GM20000 (cell line): Measurements from ENCODE around the gene PRSS21.

Experiments
- DNase-seq: peaks from one replicate; pipeline ENCODE4 v3.0.0; 2012; ENCODE audit warnings: low spot score
- TF ChIP-seq, protein P1 (sequence below): IDR thresholded peaks from 2 replicates; pipeline ENCODE4 v1.5.1; 2012; ENCODE audit warnings: mild to moderate bottlenecking, control low read depth; ENCODE audit errors: extremely low read depth, missing control alignments

The PRSS21 gene

DNA sequence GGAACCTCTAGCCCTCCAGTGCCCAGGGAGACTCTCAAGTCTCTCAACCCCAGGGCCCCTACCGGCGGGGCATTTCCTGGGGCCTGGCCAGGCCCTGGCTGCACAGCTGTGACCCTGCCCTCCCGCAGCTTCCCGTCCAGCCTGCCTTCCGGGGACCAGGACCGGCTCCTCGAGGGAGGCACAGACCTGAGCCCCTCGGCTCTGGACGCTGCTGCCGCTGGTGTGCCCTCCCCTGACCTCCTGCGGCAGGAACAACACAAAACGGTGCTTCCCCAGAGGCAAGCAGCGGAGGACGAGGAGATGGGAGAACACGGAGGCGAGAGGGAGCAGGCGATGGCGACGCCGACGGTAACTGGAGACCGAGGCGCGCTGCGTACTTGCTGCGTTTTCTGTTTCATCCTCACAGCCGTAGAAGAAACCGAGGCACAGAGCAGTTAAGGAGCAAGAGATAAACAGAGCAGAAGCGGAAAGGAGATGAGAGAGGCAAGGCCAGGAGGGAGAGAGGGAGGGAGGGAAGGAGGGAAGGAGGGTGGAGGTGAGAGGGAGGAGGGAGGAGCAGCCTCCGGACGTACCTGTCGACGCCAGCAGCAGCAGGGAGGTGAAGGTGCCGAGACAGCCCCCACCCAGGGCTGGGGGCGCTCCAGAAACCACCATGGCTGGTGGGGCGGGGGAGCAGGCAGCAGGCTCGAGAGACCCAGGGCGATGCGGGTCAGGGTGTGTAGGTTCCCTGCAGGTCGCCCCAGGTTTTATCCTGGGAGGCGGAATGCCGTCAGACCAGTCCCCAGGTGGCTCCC lies 40.6 kb downstream of the PRSS21 start, which contains the start of gene PRSS22:
Gene PRSS22 (minus strand): TSS at position 720 of the 794 bp plus-strand sequence. CDS start 66 bp downstream, at position 654.
- TF ChIP-seq, protein P1, sequence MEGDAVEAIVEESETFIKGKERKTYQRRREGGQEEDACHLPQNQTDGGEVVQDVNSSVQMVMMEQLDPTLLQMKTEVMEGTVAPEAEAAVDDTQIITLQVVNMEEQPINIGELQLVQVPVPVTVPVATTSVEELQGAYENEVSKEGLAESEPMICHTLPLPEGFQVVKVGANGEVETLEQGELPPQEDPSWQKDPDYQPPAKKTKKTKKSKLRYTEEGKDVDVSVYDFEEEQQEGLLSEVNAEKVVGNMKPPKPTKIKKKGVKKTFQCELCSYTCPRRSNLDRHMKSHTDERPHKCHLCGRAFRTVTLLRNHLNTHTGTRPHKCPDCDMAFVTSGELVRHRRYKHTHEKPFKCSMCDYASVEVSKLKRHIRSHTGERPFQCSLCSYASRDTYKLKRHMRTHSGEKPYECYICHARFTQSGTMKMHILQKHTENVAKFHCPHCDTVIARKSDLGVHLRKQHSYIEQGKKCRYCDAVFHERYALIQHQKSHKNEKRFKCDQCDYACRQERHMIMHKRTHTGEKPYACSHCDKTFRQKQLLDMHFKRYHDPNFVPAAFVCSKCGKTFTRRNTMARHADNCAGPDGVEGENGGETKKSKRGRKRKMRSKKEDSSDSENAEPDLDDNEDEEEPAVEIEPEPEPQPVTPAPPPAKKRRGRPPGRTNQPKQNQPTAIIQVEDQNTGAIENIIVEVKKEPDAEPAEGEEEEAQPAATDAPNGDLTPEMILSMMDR, result no peak
- DNase-seq, result no peak

DNA sequence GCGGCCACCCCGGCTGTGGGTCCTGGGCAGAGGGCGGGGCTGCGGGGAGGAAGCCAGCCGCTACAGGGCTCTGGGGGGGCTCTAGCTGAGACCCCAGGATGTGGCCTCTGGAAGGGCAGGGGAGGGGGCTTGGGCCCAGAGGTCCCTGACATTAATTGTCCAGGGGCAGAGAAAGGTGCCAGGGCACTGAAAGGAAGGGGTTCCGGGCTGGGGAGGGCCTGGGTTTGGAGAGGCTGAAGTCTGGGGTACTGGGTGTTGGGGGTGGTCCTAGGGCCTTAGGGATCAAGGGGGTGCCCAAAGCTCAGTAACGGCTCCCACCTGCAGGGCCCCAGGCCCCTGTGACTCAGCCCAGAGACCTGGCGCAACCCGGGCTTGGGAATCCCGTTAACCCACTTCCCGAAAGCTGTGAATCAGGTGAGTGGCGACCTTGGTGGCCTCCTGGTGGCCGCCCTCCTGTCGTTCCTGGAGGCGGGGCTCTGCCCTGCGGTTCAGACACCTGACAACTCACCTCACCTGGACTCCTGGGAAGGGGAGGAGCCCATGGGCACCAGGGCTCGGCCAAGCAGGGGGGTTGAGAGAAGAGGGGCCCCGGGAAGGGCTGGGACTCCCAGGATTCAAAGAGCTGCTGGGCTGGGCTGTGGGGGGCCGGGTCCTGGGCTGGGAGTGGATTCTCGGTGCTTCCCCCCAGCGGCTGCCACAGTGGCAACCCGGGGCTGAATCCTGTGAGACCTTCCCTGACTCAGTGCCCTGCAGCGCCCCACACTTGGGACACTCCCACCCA lies 41.4 kb downstream of the PRSS21 start:
- no peak for DNase-seq
- TF ChIP-seq, protein P1, result no peak

DNA sequence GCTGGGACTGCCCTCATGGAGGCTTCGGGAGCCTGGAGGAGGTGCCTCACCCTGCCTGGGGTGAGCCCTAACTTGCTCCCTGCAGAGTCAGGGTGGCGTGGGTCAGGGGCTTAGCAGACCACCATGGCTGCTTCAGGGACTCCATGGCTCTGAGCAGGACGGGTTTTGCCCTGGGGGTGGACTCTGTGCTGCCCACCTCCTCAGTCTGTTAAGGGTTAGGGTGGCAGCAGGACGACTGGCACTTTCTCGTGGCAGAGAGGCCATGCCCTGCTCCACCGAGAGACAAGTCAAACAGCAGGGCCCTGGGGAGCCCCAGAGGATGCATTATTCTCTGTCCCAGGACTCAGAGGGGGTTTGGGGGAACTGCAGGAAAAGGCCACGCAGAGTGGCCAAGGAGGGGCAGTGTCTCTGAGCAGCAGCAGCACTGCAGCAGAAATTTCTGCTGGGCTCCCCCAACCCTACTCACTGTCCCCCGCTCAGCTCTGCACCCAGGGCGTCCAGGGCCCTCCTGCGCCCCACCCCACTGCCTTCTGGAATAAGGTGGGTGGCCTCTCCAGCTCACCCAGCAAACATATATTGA lies 42.7 kb downstream of the PRSS21 start:
- TF ChIP-seq, protein P1, result no peak
- no peak for DNase-seq

DNA sequence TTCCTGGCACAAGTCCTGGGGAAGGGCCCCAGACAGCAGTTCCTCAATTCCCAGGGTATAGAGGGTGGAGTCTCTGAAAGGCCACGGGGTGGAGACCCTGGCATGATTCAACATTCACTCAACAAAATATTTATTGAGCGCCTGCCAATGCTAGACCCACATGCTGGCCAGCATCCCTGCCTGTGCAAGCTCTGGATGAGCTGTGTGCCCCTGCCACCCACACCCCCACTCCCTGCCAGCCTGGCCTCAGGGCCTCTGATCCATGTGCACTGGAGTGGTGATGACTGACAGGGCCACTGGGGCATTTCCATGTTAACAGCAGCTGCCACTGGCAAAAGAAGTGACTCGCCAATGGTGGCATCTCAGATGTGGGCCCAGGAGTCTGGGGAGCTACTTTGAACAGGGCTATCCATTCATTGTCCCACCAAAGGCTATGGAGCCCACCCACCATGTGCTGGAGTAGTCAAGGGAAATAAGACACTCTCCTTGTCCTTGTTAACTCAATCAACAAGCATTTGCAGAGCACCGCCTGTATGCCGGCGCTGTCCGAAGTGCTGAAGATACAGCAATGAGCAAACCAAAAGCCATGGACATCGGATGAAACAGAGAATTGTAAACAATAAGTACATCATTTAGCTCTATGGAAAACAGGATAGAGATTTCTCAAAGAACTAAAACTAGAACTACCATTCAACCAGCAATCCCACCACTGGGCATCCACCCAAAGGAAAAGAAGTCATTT lies 44.0 kb downstream of the PRSS21 start:
- DNase-seq, result no peak
- TF ChIP-seq, protein P1, result no peak

DNA sequence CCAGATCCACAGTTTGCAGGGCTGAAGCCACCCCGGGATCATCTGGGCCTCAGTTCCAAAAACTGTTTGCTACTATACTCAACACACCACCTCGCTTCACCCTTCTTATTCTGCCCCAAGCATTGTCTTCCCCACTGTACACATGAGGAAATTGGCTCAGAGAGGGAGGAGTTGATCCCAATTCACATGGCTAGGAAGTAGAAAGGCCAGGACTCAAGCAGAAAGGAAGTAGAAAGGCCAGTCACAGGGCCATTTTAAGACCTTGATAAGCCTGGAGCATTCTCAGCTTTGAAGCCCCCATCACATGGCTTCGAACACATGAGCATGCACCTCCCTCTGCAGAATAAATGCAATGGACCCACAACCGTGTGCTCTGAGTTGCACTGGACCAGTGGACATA lies 48.6 kb downstream of the PRSS21 start:
- no peak for DNase-seq
- TF ChIP-seq, protein P1, result no peak

DNA sequence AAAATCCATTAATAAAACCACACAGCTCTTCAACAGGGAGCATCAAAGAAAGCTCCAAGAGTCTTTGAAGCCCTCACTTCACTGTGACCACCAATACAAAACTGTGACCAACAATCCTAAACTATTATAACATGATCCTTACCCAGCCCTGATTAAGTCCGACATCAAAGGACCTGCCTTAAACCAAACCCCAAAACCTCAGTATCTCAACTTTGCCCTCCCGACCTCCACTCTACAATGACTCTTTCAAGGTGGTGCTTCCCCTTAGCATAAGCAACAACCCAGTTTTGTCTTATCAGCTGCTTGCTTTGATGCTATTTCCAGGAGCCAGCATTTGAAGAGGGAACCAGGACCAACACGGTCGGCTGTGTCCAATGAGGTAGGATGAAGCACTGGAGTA lies 49.4 kb downstream of the PRSS21 start:
- no peak for DNase-seq
- TF ChIP-seq, protein P1, result no peak
